ENCODE results near the gene CRAMP1. TPM values are rescaled to one million over a fixed set of nuclear protein-coding genes. Genes with fewer than 3 reads are reported as not detected.

CRAMP1 gene, protein sequence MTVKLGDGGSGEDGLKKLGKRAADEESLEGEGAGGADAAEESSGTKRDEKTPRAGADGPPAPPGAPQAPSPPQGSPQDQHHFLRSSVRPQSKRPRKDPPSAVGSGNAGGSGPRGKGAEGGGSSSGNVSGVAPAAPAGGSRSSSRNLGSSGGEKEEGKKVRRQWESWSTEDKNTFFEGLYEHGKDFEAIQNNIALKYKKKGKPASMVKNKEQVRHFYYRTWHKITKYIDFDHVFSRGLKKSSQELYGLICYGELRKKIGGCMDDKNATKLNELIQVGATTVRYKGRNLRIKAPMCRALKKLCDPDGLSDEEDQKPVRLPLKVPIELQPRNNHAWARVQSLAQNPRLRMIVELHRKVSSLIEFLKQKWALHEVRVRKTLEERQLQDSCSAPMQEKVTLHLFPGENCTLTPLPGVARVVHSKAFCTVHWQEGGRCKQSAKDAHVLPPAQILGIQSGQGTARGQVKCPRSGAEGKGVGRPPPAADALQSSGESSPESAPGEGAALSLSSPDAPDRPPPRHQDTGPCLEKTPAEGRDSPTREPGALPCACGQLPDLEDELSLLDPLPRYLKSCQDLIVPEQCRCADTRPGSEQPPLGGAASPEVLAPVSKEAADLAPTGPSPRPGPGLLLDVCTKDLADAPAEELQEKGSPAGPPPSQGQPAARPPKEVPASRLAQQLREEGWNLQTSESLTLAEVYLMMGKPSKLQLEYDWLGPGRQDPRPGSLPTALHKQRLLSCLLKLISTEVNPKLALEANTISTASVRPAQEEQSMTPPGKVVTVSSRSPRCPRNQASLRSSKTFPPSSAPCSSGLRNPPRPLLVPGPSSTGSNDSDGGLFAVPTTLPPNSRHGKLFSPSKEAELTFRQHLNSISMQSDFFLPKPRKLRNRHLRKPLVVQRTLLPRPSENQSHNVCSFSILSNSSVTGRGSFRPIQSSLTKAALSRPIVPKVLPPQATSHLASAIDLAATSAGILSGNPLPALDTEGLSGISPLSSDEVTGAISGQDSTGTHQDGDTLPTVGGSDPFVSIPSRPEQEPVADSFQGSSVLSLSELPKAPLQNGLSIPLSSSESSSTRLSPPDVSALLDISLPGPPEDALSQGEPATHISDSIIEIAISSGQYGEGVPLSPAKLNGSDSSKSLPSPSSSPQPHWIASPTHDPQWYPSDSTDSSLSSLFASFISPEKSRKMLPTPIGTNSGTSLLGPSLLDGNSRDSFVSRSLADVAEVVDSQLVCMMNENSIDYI (N-terminal part only)
- 8.3 and 9.1 TPM in 2 replicates for total RNA-seq (2014; rRNA removed; shearing (Covaris generic))
- 14.2 and 20.3 TPM in 2 replicates for polyA plus RNA-seq (2014; cell fraction: nucleus; rRNA removed)

DNA sequence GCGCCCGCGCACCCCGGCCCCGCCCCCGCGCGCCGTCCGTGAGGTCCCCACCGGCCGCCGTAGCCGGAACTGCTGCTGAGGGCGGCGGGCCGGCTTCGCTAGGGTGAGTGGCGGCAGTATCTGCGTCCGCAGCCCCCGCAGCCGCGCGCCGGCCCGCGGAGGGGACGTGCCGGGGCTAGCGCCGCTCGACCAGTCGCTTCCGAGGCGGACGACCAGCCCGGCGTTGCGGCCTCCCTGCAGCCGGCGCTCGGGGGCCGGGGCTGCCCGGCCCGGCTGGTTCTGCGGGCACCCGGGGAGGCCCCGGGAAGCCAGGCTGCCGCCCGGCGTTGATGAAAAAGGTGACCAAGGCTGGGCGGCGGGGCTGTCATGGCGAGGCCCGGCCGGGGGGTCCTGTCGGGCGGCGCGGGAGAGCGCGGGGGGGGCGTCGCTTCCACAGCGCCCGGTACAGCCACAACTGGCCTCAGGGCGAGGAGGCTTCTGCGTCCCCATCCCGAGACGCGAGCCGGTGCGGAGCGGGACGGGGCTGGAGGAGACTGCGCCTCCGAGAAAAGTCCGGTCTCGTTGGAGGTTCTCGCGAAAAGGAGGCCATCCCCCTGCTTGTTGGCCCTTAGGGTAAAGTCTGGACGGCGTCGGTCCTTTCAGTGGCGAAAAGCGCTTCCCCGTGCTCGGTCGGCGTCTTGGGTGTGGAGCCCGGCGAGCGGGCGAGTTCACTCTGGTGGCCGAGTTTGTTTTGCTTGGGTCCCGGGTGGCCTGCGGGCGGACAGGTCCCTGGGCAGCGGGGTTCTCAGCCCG, at the start of gene CRAMP1:
CRAMP1 (plus strand) TSS at position 41 of the 792 bp plus-strand sequence. CDS start 2,280 bp downstream, outside the sequence.
- DNase-seq (ENCODE audit: extremely low read depth, low read depth), result no peak

DNA sequence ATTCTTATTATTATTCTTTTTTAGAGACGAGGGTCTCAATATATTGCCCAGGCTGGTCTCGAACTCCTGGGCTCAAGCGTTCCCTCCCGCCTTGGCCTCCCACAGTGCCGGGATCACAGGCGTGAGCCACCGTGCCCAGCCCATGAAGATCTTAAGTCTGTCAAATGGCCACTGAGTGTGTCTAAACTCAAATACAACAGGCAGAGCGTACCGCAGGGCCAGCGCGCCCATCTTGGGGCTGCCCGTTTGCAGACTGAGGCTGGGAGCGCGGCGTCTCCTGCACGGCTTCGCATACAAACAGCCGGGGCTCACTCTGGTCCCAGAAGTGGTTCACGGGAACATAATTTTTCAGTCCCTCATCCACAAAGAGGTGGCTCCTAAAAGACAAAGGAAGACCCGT, 48.4 kb upstream of the CRAMP1 start:
- DNase-seq (ENCODE audit: extremely low read depth, low read depth), result no peak

DNA sequence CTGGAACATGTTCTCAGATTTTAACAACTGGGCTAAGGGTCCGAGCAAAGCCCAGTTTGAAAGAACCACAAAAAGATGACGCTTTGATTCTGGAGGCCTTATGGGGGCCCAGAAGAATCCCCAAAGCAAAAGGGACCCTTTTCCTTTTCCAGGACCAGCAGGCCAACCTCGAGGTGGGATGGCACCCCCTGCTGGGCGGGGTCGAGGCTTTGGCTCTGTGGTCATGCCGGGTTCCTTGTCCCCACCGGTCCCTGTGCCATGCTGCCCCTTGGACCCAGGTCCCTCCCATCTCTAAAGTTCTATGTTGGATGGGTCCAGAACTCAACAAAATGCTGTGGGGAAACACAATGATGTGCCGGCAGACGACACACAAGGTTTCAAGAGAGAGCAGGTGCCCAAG, 47.8 kb upstream of the CRAMP1 start:
- DNase-seq (ENCODE audit: extremely low read depth, low read depth), result no peak

DNA sequence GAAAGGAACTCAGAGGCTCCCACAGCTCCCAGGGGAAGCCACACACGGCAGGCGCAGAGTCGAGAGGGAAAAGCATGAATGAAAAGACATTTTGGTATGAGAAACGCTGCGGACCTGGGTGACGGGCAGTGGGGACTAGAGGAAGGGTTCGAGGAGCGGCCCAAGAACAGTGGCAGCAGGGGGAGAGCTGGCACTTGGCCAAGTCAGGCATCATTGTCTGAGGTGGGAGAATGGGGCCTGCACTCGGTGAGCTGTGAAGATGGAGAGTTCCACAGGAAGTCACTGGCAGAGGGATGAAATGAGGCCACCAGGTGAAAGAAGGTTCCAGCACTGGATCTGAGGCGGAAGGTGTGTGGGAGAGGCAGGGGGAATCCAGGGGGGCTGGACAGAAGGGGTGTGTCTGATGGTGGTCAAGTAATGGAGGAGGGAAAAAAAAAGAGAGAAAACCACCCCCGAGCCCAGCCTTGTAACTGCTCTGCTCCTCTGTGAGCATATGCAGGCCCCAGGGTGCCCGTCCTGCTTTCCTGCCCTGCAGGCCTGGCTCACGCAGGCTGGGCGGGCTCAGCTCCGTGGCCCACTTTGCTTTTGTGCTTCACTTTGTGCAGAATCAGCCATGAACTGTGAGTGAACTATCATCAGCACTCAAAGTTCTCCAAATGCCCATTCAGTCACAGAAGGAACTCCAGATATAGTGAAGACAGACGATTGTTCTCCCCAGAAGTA, 46.9 kb upstream of the CRAMP1 start:
- DNase-seq (ENCODE audit: extremely low read depth, low read depth), result no peak

DNA sequence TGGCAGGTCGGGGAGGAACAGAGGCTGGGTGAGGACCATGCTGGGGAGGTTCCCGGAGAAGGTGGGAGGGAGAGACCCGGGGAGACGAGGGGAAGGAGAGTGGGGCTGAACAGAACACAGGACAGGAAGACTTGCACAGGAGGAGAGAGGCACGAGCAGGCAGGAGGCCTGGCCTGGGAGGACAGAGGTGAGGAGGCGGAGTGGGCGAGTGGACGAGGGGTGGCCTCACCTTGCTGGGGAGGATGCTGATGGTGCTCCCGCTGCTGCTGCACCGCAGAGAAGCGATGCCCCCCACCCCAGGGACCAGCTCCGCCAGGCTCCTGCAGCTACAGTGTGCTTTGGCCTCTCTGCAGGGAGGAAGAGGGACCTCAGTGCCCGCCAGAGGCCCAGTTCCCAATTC, 44.2 kb upstream of the CRAMP1 start:
- DNase-seq (ENCODE audit: extremely low read depth, low read depth), result no peak

DNA sequence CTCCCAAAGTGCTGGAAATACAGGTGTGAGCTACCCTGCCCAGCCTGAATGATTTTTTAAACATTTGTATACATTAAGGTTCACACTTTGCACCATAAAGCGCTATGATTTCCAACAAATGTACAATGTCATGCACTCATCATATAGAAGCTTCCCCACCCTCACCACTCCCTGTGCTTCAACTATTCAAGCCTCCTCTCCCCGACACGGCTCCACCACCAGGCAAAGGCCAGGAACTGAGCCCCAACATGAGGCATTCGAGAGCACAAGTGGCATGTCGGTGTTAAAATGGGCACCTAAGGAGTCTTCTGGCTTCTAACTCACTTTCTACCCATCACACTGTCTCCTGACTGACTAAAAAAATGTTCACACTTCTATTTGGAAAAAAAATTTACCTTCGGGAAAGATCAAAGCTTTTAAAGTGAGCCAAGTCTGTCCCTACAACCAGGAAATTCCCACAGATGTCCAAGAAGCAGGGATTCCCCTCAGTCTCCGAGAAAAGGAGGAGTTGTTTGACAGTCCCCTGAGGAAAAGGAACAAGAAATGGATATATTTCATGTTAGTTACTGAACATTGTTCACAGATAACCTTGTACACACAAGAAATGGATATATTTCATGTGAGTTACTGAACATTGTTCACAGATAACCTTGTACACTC, 41.0 kb upstream of the CRAMP1 start:
- DNase-seq (ENCODE audit: extremely low read depth, low read depth), result no peak

DNA sequence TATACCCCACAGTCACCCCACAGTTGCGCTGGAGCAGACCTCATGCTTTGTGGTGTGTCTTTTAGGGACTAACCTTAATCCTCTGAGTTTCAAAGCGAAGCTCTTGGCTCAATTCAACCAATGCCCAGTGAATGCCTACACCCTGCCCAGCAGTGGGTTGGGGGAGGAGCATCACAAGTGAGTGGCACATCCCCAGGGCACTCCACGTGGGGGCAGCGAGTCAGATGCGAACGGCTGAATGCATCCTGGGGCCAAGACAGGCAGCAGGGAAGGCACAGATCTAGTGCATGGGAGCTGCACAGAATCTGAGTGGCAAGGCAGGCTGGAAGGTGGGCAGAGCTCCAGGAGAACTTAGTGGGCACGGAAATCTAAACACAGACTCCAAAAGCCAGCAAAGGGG, 39.5 kb upstream of the CRAMP1 start:
- DNase-seq (ENCODE audit: extremely low read depth, low read depth), result no peak

DNA sequence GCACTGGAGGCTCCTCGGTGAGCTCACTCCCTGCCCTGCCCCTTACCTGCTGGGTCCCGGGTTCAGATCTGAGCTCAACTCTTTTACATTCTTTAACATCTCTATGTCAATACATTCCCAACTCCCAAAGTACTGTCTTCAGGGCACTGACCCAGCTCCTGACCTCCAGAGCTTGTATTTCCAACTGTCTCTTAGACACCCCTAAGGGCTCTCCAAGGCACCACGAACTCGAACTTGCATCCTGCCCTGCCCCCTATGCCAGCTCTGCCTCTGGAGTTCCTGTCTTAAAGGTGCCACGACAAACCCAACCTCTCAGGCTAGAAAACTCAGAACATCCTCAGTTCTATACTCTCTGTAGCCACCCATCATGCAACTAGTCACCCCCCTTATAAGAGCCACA, 38.9 kb upstream of the CRAMP1 start:
- DNase-seq (ENCODE audit: extremely low read depth, low read depth), result no peak

- DNase-seq (ENCODE audit: extremely low read depth, low read depth), result no peak
Observed at GRCh38 chr16:1575578-1575977, 36.6 kb upstream of the CRAMP1 start.

DNA sequence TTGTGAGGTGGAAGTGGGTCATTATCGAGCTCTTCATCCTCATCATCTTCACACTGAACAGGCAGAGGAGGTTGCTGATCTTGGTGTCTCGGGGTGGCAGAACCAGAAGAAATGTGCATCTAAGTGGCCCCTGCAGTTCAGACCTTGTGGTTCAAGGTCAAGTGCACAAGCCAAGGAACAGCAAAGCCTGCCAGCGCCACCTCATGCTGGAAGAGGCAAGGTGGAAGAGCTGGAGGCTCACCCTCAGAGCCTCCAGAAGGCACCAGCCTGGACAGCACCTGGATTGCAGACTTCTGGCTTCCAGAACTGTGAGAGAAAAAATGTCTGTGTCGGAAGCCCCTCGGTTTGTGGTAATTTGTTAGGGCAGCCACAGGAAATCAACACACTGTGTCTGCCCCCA, 32.9 kb upstream of the CRAMP1 start:
- no peak for DNase-seq (ENCODE audit: extremely low read depth, low read depth)

DNA sequence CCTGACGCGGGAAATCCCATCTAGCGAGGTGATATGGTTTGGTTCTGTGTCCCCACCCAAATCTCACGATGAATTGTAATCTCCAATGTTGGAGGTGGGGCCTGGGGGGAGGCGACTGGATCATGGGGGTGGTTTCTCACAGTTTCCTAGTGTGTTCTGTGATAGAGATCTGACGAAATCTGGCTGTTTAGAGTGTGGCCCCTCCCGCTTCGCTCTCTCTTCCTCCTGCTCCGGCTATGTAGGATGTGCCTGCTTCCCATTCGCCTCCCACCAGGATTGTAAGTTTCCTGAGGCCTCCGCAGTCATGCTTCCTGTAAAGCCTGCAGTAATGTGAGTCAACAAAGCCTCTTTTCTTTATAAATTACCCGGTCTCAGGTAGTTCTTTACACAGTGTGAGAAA, 31.9 kb upstream of the CRAMP1 start:
- DNase-seq (ENCODE audit: extremely low read depth, low read depth), result no peak

GRCh38 chr16:1580956-1581355, 31.2 kb upstream of the CRAMP1 start:
- no peak for DNase-seq (ENCODE audit: extremely low read depth, low read depth)

DNA sequence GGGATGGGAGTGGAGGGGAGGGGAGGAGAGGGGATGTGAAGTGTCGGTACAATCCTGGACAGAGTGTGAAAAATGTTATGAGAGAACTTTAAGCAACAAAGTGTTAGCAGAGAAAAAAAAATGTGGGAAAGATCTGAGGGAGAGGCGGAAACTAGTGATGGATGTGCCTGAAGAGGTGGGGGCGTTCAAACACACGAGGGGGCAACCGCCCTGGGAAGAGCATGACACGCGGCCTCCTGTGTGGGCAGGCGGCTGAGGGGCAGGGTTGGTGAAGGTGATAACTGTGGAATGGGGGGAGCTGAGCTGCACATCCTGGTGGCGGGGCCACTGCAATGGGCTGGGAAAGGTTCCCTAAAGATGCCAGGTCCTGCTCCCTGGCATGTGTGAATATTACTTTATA, 30.4 kb upstream of the CRAMP1 start:
- no peak for DNase-seq (ENCODE audit: extremely low read depth, low read depth)

GRCh38 chr16:1583180-1583579, 29.0 kb upstream of the CRAMP1 start:
- DNase-seq (ENCODE audit: extremely low read depth, low read depth), result no peak

DNA sequence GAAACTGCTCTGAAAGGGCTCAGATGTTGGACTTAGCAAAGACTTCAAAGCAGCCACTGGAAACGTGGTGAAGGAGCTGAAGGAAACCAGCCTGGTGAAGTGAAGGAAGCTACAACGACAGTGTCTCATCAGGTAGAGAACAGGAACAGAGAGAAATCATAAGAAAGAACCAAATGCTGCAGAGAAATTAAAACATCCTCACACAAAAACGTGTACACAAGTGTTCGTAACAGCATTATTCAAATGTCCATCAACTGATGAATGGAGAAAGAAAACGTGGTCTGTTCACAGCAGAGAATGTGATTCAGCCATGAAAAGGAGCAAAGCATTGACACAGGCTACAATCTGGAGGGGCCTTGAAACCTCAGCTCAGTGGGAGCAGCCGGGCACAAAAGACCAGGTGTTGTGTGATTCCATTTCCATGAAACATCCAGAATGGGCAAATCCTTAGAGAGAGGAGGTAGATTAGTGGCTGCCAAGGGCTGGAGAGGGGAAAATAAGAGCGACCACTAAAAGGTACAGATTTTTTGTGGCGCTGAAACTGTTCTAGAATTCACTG, 27.2 kb upstream of the CRAMP1 start:
- DNase-seq (ENCODE audit: extremely low read depth, low read depth), result no peak

DNA sequence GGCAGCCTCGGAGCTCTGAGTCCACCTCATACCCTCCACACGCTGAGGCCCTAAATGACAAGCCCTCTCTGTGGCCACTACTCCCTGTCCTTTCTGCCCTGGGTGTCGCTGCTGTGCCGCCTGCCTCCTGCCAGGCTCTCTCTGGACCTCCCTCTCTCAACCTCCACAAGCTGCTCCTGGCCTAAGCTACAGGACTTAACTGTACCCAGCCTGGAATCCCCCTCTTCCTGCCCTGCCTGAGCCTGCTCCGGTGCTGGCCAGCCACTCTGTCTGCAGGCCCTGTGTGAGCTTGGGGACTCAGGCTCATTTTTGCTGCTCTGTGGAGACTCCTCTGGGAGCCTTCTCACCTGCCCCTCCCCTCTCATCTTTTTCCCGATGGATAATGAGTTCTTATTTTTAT, 21.8 kb upstream of the CRAMP1 start:
- DNase-seq (ENCODE audit: extremely low read depth, low read depth), result no peak

DNA sequence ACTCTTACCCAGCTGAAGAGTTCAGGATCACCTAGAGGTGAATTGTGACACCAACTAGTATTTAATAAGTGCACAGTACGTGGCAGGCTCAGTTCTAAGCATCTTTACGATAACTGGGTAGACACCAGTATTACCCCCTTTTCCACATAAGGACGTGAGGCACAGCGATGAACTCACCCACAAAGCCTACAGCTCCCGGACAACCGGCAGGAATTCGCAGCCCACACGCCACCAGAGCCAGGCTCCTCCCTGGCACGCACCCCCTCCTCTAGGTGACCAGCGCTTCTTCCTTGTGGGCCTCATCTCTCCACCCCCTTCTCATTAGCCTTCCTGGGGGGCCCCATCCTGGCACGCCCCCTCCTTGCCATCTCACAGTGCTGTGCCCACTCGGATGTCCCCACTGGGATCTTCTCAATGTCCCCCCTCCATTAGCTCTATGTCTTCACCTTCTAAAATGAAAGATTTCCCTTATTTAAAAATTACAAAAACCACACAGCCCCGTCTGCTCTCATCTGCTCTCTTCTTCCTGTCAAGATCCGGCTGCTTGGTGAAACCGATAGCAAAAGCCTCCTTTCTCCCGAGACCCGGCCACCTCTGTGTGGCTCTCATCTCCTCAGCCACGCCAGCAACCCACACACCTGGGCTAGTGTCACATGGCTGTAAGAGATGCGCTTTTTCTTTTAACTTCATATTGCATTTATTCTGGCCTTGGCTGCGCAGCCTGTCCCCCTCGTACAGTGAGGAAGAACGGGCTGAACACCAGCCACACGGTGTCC, 21.0 kb upstream of the CRAMP1 start:
- DNase-seq (ENCODE audit: extremely low read depth, low read depth), result no peak

GRCh38 chr16:1592446-1592845, 19.7 kb upstream of the CRAMP1 start:
- no peak for DNase-seq (ENCODE audit: extremely low read depth, low read depth)

Data from NCI-H460 (cell line).